Trophoblast cell (in vitro differentiated cells and primary cell): ENCODE data around the gene TLE5.
A peak's percentile ranks its signal among the peaks of the same experiment; 100 is the strongest.
"Not testable (repeated sequence)": the region's sequence is repeated elsewhere in the genome, so short reads cannot be mapped to it uniquely, and the experiment has no call there.

ENCODE experiments used
- DNase-seq, 2 donors: peaks; one replicate each; pipeline ENCODE4 v3.0.0-alpha.2; 2016
- H2AFZ ChIP-seq: 2 replicates; pipeline ENCODE4 v1.6.1; 2013; ENCODE audit warnings: low read length, moderate library complexity, mild to moderate bottlenecking; ENCODE audit not compliant: insufficient read depth, poor library complexity
- H2AK5ac ChIP-seq: 2 replicates; pipeline ENCODE4 v1.6.1; 2013; ENCODE audit warnings: mild to moderate bottlenecking, low read length
- H2BK120ac ChIP-seq: 2 replicates; pipeline ENCODE4 v1.6.1; 2013; ENCODE audit warnings: low read length, mild to moderate bottlenecking, moderate library complexity; ENCODE audit not compliant: insufficient read depth, poor library complexity
- H2BK12ac ChIP-seq: 2 replicates; pipeline ENCODE4 v1.6.1; 2013; ENCODE audit warnings: mild to moderate bottlenecking, low read length, moderate library complexity
- H2BK5ac ChIP-seq: 2 replicates; pipeline ENCODE4 v1.6.1; 2013; ENCODE audit warnings: low read length, low read depth, moderate library complexity, mild to moderate bottlenecking; ENCODE audit not compliant: poor library complexity
- H3K14ac ChIP-seq: 2 replicates; pipeline ENCODE4 v1.6.1; 2013; ENCODE audit warnings: mild to moderate bottlenecking, low read length
- H3K18ac ChIP-seq: 2 replicates; pipeline ENCODE4 v1.6.1; 2013; ENCODE audit warnings: mild to moderate bottlenecking, low read length
- H3K23ac ChIP-seq: 2 replicates; pipeline ENCODE4 v1.6.1; 2013; ENCODE audit warnings: low read length
- H3K27ac ChIP-seq: 2 replicates; pipeline ENCODE4 v1.5.1; 2013; ENCODE audit warnings: low read depth, mild to moderate bottlenecking, inconsistent platforms, low read length, moderate library complexity
- H3K27me3 ChIP-seq: 2 replicates; pipeline ENCODE4 v1.6.1; 2013; ENCODE audit warnings: inconsistent platforms, mild to moderate bottlenecking, low read length, moderate library complexity; ENCODE audit not compliant: insufficient read depth
- H3K36me3 ChIP-seq, 2 experiments: 1 replicate in 1 of 2; 2 replicates in 1 of 2; pipeline ENCODE4 v1.6.1; 2013; ENCODE audit warnings: low read length in 2 of 2, mild to moderate bottlenecking in 2 of 2, moderate library complexity in 1 of 2; ENCODE audit not compliant: insufficient read depth in 2 of 2, control insufficient read depth in 1 of 2
- H3K4ac ChIP-seq: 2 replicates; pipeline ENCODE4 v1.6.1; 2013; ENCODE audit warnings: low read depth, mild to moderate bottlenecking, low read length, moderate library complexity
- H3K4me1 ChIP-seq, 2 experiments: 1 replicate in 1 of 2; 2 replicates in 1 of 2; pipeline ENCODE4 v1.6.1; 2013; ENCODE audit warnings: low read length in 2 of 2, mild to moderate bottlenecking in 2 of 2, moderate library complexity in 1 of 2; ENCODE audit not compliant: insufficient read depth in 2 of 2, control insufficient read depth in 1 of 2
- H3K4me2 ChIP-seq: 2 replicates; pipeline ENCODE4 v1.6.1; 2013; ENCODE audit warnings: inconsistent platforms, mild to moderate bottlenecking, low read length, moderate library complexity
- H3K4me3 ChIP-seq: 2 replicates; pipeline ENCODE4 v1.5.1; 2013; ENCODE audit warnings: mild to moderate bottlenecking, low read depth, low read length, inconsistent platforms
- H3K79me1 ChIP-seq: one replicate; pipeline ENCODE4 v1.6.1; 2013; ENCODE audit warnings: low read length
- H3K79me2 ChIP-seq: 2 replicates; pipeline ENCODE4 v1.6.1; 2013; ENCODE audit warnings: low read length, mild to moderate bottlenecking; ENCODE audit not compliant: control insufficient read depth, insufficient read depth, poor library complexity
- H3K9ac ChIP-seq: 2 replicates; pipeline ENCODE4 v1.6.1; 2013; ENCODE audit warnings: mild to moderate bottlenecking, low read length
- H3K9me3 ChIP-seq: 2 replicates; pipeline ENCODE4 v1.6.1; 2013; ENCODE audit warnings: low read depth, mild to moderate bottlenecking, control low read depth, inconsistent platforms, low read length; ENCODE audit not compliant: insufficient read depth
- H4K12ac ChIP-seq: 2 replicates; pipeline ENCODE4 v1.6.1; 2013; ENCODE audit warnings: low read depth, mild to moderate bottlenecking, low read length, moderate library complexity
- H4K8ac ChIP-seq: 2 replicates; pipeline ENCODE4 v1.6.1; 2013; ENCODE audit warnings: low read depth, mild to moderate bottlenecking, low read length, moderate library complexity
- H4K91ac ChIP-seq: one replicate; pipeline ENCODE4 v1.6.1; 2013; ENCODE audit warnings: low read depth, mild to moderate bottlenecking, low read length, moderate library complexity
- WGBS: extraction: QIAGEN DNeasy Blood & Tissue Kit; methylation state at CpG from one replicate; pipeline ENCODE4 v1.1.7; 2013; ENCODE audit warnings: missing lambda C conversion rate; ENCODE audit not compliant: insufficient read length, insufficient coverage; ENCODE audit errors: extremely low coverage; 5-methylcytosine and 5-hydroxymethylcytosine counted together

Gene TLE5

GRCh38 chr19:3050016-3050415 is 12.3 kb downstream of the TLE5 start:
- not testable (repeated sequence) for H3K4me2 ChIP-seq
- no CpG with 5 or more reads among the region's 7 CpGs for WGBS

GRCh38 chr19:3049089-3049488 is 13.2 kb downstream of the TLE5 start:
- no peak for DNase-seq
- Histone ChIP-seq H3K14ac (no peak overlapping the region), H3K4me2 (no peak overlapping the region), H3K36me3 (peaks cover 10 to 12% of the 10 kb centered on the region in 2 experiments), H4K8ac (no peak overlapping the region), H4K91ac (no peak overlapping the region), H4K12ac (no peak overlapping the region), H2BK5ac (no peak overlapping the region), H2BK120ac (no peak overlapping the region), H3K9me3 (peaks cover 4% of the 10 kb centered on the region), H3K27ac (no peak overlapping the region), H3K79me2 (no peaks in the 10 kb centered on the region), H3K27me3 (peaks cover 17% of the 10 kb centered on the region), H3K4me3 (no peak overlapping the region), H3K9ac (no peak overlapping the region), H3K4ac (no peak overlapping the region), H3K4me1 (no peaks in the 10 kb centered on the region), H3K23ac (no peak overlapping the region), H2AK5ac (no peak overlapping the region), H3K18ac (no peak overlapping the region), H2AFZ (no peak overlapping the region), H2BK12ac (no peak overlapping the region), H3K79me1 (no peaks in the 10 kb centered on the region)
- WGBS: no CpG with 5 or more reads among the region's 3 CpGs

More at GRCh38 chr19:3050016-3050415, 12.3 kb downstream of the TLE5 start:
- not testable (repeated sequence) for H3K79me2 ChIP-seq, H3K27ac ChIP-seq, H3K4ac ChIP-seq, H2BK5ac ChIP-seq, H3K9me3 ChIP-seq, H3K9ac ChIP-seq, H3K79me1 ChIP-seq, H3K4me3 ChIP-seq, H2AFZ ChIP-seq, H4K91ac ChIP-seq, H3K4me1 ChIP-seq, H4K8ac ChIP-seq, H3K14ac ChIP-seq, H3K23ac ChIP-seq, H2BK12ac ChIP-seq, H3K18ac ChIP-seq, H2BK120ac ChIP-seq, H2AK5ac ChIP-seq, H4K12ac ChIP-seq
- peaks cover 18 to 21% of the 10 kb centered on the region in 2 experiments for H3K36me3 ChIP-seq
- DNase-seq: peak in 1 of 2 donors; percentile 66
- peaks cover 17% of the 10 kb centered on the region for H3K27me3 ChIP-seq

GRCh38 chr19:3048190-3048533 is 14.1 kb downstream of the TLE5 start:
- no peak for DNase-seq
- Histone ChIP-seq H3K79me1 (no peaks in the 10 kb centered on the region), H3K18ac (no peak overlapping the region), H3K4me2 (no peak overlapping the region), H3K27me3 (peaks cover 17% of the 10 kb centered on the region), H3K79me2 (no peaks in the 10 kb centered on the region), H3K9me3 (peaks cover 4% of the 10 kb centered on the region), H3K27ac (no peak overlapping the region), H2AFZ (no peak overlapping the region), H4K8ac (no peak overlapping the region), H4K91ac (no peak overlapping the region), H3K4me1 (no peaks in the 10 kb centered on the region), H4K12ac (no peak overlapping the region), H3K23ac (no peak overlapping the region), H3K36me3 (peaks cover 2 to 4% of the 10 kb centered on the region in 2 experiments), H2BK5ac (no peak overlapping the region), H2BK12ac (no peak overlapping the region), H3K4ac (no peak overlapping the region), H3K9ac (no peak overlapping the region), H3K4me3 (no peak overlapping the region), H2BK120ac (no peak overlapping the region), H2AK5ac (no peak overlapping the region), H3K14ac (no peak overlapping the region)
- no CpG with 5 or more reads among the region's 5 CpGs for whole genome bisulfite sequencing

- Histone ChIP-seq H3K27me3 (peaks cover 22% of the 10 kb centered on the region), H2BK120ac (no peak overlapping the region), H2AK5ac (no peak overlapping the region), H3K36me3 (peaks cover 0 to under 1% of the 10 kb centered on the region in 2 experiments), H3K79me1 (no peaks in the 10 kb centered on the region), H3K4me2 (peak overlapping the region; percentile 47), H4K8ac (no peak overlapping the region), H4K91ac (no peak overlapping the region), H2AFZ (no peak overlapping the region), H3K27ac (no peak overlapping the region), H3K79me2 (no peaks in the 10 kb centered on the region), H3K4me1 (no peaks in the 10 kb centered on the region), H4K12ac (no peak overlapping the region), H3K9me3 (peaks cover 4% of the 10 kb centered on the region), H3K23ac (no peak overlapping the region), H3K4ac (no peak overlapping the region), H2BK5ac (no peak overlapping the region), H2BK12ac (no peak overlapping the region), H3K4me3 (no peak overlapping the region), H3K9ac (no peak overlapping the region), H3K14ac (no peak overlapping the region), H3K18ac (no peak overlapping the region)
- no CpG with 5 or more reads among the region's 28 CpGs for WGBS
- DNase-seq: peak; percentile 83 to 90
Measured at GRCh38 chr19:3047496-3048189, 14.7 kb downstream of the TLE5 start.
